CD4-positive, alpha-beta T cell treated with Interleukin-15 for 1 hour (primary cell): Measurements from ENCODE around the gene LINC00305.

Source experiments
- DNase-seq: peaks from one replicate; pipeline ENCODE4 v3.0.0-alpha.2; 2020

LINC00305 gene

DNA sequence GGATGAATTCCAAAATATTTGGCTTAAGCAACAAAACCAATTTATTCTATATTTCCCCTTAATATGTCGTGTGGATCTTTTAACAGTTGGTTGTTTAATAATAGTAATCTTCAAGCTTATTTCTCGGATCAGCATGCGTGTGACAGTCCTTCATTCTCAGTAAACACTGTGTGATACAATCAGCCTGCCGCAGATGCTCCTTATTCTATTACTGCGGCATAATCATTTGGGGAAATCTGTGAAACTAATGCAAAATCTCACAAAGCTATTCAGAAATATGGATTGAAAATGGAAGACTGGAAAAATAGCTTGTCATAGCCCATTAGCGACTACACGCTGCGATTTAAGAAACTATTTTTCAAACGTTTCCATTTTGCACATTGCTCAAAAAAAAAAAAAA lies 36.9 kb downstream of the LINC00305 start:
- DNase-seq: no peak

DNA sequence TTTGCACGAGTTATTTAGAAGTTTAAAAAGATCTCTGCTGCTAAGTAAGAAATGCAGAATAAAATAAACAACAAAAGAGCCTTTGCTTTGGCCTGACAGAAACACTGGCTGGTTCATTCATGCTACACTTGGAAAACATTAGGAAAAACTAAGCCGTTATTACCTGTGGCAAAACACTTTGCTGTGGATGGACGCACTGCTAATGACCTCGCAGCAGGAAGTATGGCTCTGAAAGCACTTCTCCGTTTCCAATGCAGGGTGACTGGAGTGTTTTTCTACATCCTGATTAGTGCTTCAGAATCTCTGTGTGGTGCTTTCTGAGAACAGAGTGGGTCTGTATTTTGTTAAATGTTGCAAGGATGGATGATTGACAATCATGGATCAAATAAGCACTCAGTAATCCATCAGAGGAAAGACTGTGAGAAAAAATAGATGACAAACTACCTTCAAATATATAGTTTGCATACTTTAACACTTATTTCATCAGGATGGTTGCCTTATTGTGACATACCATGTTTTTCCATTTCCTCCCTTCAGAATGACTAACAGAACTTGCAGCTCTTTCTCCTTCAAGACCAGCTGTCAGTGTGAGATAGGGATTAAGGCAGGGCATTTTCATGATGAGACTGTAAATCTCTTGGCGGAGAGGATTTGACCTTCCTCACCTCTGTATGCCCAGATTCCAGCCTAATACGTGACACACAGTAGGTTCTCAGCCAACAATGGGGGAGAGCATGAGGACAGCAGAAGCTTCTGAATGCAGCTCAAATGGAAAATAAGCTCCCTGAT lies 38.0 kb downstream of the LINC00305 start:
- no peak for DNase-seq

DNA sequence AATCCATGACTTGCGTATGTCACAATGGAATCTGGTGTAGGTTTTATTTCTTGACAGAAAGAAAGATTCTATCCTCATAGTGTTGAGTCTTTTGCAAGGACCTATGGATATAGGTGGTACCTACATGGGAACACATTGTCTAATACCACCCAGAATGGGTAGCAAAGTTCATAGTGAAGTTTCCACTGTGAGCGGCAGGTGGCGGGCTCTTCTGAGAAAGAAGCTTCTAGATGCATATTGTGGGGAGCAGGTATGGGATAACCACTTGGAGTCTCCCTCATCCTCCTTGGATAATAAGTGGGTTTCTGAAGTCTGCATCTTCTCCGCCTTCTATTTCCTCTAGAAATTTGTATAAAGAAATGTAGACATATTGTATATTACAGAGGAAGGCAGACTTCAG lies 44.9 kb downstream of the LINC00305 start:
- no peak for DNase-seq

DNA sequence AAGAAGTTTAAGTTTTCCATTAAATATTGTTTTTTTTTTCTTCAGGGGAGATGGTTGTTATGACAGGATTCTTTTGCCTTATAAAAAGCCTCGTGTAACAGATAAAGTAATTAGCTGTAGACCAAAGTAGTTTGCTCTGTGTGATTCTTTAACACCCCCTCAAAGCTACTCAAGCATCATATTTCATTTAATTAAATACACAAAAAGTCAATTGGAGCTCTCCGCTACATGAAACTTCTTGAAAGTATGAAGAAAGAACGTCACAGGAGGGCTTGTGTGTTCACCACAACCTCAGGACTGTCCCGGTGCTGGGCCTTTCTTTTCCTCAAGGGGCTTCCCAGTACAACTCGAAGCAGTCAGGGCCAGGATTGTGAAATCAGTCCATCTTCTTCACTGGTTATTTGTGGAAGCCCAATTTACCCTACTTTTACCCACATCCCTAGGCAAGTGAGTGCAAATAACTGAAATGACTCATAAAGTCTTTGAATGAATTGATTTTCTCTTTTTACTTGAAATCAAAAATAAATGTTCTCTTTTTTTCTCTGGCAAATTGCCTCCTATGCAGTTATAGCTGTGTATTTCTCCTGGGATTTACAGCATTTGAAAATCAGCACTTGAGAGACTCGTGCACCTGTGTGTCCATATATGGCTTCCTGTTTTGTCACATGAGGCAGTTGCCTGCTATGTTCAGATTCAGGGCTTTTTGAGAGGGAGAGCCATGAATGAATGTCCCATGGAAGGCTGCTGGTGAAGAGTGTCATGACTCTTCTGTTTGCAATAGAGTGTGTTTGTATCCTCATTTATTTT lies 48.6 kb downstream of the LINC00305 start:
- DNase-seq: no peak

DNA sequence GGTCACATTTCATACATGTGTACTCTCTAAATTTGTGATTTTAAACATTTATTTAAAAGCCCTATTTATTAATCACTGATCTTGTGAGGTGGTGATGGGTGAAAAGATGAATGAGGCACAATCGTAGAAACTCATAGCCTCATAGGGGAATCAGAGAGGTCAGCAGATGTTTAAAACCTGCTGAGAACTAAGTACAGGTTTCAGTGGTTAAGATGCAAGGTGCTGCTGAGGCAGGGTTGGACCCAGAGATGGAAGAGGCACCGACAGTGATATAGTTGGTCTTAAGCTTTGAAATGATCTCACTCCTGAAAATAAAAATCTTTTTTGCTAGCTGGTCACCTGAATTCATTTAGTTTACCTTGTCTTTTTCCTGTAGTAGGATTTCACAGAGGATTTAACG lies 49.6 kb downstream of the LINC00305 start:
- no peak for DNase-seq

DNA sequence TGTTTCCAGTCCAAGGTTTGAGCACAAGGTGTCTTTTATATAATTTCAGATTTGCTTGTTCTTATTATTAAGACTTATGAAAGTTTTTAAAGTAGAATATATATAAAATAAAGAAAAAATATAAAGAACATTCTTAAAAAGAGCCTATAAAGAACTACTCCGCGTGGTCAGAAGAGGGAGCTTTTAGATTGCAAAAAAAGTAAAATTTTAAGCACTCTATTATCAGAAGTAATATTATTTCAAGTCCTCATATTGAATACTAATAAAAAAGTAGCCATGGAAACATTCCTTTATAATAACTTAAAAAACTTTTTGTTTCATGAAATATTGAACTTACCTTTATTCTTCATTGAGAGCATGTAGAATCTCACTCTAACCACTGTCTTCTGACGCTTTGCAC lies 51.4 kb downstream of the LINC00305 start:
- no peak for DNase-seq

DNA sequence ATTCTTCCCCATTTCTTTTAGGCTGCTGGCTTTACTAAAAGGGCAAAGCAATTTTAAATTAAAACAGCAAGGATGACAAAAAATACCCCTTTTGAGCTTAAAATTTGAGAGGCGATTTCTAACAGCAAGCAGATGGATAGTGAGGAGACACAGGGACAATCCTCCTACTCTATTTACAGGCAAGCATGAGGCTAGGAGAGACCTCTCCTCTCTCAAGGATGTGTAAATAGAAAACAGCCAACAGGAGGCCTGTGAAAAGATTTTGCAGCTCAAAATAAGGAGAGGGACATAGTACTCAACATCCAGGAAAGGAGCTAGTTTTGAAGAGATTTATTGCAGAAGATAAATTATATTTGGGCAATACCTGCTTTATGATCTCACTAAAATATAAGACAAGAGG lies 53.8 kb downstream of the LINC00305 start:
- no peak for DNase-seq

DNA sequence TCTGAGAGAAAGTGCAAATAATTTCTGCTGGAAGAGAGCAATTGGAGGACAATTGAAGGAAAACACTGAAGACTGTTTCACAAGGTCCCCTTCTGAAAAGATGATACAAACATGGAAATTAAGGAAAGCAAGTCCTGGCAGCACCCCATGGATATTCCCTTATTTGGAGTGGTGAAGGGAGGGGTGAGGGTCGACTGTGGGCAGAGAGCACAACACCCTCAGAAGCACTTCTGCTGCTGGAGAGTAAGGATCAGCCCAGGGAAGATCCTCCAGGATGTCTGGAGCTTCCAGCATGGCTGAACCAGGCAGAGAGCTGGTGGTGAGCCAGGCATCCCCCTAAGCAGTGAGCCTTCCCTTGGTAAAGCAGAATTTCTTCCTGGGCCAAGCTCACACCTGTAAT lies 54.7 kb downstream of the LINC00305 start:
- no peak for DNase-seq

DNA sequence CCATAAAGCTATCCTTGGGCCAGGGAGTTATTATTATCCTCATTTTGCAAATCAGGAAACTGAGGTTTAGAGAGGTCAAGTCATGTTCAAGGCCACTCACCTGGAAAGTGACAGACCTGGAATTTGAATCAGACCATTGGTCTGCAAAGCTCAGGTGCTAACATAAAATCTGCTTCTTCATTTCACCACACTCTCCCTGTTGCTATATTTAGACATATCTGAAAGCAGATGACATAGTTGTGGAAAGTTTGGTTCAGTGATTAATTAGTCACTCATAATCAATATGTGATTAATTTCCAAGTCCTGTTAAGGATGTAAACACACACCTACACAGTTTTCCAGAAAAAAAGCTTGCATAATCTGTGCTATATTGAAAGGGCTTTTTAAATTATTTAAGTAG lies 57.4 kb downstream of the LINC00305 start:
- DNase-seq: no peak

DNA sequence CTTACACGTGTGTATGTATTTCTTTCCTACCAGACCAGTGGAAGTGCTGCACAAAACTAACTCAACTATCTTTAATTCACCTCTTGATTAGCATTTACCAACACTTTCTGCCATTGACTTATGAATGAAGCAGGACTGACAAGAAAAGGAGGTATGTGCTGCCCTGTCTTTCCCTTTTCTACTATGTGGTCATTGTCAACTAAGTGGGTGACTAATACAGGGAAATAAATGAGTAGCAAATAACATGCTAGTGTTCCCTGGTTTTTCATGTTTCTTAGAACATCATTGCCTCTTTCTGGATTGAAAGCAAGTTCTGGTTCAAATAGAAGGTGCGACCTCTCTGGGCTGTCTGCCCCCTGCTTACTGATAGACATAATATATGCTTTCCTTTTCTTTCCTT lies 58.0 kb downstream of the LINC00305 start:
- DNase-seq: no peak

DNA sequence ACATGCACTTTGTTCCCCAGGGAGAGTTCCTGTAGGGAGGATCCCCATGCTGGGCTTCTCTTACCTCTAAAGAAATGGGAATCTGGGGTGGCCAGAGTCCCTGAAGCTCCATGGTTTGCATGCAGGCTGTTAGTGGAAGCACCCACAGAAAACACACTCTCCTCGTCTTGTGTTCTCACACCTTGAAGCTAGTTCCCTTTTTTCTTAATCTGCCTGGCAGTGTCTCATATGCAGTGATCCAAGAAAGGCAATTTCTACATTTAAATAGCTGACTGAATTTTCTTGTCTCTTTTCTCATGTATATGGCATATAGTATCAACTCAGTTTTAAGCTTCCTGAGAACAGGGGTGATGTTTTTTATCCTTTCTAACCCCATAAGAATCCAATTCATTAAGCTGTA lies 65.0 kb downstream of the LINC00305 start:
- no peak for DNase-seq

DNA sequence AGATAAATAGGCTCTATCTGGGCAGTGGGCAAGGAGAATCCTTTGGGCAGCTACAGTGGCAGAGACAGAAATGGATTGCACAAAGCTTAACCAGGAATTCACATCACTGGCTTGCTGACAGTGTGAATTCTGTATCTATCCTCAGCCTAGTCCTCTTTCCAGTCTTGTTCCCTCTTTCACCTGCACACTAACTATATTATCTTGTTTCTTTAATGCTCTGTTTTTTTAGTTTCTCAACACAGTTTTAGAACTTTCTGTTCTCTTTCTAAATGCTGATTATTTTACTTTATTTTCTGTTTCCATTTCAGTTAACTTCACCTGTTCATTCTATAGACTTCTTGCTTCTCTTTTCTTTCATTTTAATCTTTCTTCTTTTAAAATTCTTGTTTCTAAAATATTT lies 66.4 kb downstream of the LINC00305 start:
- no peak for DNase-seq

DNA sequence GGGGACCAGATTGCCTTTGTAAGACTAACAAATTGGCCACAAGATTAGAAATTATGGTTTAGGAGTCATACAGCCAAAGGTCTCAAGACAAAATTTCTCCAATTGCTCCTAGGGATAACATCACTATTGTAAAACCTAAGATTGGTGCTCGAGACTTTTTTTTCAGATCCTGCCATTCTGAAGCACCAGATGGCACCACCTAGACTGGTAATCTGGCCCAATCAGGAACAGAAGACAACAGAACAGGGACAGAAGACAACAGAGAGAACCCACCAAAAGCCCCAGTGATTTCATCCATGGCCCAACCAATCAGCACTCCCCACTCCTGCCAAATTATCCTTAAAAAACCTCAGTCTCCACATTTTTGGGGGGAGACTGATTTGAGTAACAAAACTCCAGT lies 66.8 kb downstream of the LINC00305 start:
- DNase-seq: no peak

DNA sequence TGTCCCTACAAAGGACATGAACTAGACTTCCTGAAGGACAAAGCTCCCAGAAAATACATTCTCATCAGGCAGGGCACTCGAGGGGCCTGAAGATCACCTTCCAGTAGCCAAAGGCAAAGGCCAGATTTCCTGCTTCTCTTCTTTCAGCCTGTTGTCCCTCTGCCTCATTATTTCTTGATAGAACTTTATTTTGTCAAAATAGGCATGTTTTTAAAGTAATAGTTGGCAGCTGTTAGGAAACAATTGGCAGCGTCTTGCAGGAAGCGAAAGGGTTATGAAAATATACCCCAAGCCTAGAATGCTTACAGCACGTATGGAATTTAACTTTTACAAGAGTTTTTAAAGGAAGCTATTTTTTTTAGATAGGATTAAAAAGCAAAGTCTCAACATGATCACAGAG lies 74.9 kb downstream of the LINC00305 start:
- no peak for DNase-seq

DNA sequence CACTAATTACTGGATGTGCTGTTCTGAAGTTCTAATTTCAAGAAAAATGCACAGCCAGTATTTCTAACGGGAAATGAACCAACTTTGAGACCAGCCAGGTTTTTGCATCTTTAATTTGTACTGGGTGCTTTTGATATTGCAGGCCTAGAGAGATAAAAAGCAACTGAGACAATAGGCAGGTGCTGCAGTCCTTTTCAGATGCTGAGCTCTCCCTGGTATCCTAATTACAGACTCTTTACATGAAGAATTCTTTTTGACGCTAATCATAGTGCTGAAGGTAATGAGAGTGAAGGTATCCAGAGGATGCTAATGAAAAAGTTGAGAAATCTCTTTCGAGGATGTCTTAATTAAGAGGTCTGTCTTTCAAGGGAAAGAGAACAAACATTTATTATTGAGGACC lies 93.9 kb downstream of the LINC00305 start:
- no peak for DNase-seq

DNA sequence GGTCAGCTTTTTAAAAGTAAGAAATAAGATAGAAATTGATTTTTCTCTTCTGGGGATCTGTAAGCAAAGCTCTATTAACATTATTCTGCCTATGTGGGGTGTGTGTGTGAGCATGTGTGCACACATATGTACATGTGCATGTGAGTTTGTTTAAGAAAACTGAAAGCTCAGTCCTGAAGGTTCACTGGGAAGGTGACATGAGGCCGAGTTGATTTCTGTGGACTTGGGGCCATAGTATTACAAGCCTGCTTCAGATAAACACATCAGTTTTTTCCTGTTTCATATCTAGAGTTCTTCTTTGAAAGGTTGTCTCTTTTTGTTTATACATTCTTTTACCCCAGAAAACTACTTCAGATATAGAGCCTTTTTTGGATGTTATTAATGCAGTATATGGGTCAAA lies 95.6 kb downstream of the LINC00305 start:
- no peak for DNase-seq

DNA sequence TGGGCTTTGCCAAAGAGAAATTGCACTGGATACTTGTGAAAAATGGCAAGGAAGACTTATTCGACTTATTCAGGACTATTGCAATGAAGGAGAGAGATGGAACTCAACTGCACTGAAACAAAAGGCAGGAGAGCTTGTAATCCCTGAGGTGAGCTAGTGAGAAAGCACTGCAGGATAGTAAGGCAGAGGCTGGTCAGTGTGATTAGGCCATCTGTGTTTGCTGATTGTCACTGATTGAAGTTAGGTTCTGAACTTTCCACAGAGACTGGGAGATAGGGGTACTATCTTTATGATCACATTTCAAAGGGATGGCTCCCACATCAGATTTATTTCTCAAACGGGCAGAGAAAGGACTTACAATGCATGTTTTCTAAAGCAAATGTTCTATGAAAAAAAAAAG lies 96.1 kb downstream of the LINC00305 start:
- DNase-seq: no peak

DNA sequence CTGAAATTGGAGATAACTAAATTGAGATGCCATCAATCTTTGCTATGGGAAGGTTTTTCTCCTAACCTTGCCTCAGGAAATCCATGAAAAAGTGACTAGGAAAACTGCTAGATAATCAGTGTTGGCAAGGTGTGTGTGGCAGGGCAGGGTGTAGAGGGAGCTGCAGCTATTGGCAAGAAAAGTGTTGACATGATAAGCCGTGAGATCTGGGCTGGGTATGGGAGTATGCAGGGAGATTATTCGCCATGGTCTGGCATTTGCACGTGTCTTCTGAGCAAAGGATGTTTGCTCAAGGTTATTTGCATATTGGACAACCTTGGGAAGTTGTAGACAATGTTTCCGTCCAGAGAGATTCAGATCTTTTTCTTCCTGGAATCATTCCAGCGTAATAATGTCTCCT lies 104.3 kb downstream of the LINC00305 start:
- no peak for DNase-seq

DNA sequence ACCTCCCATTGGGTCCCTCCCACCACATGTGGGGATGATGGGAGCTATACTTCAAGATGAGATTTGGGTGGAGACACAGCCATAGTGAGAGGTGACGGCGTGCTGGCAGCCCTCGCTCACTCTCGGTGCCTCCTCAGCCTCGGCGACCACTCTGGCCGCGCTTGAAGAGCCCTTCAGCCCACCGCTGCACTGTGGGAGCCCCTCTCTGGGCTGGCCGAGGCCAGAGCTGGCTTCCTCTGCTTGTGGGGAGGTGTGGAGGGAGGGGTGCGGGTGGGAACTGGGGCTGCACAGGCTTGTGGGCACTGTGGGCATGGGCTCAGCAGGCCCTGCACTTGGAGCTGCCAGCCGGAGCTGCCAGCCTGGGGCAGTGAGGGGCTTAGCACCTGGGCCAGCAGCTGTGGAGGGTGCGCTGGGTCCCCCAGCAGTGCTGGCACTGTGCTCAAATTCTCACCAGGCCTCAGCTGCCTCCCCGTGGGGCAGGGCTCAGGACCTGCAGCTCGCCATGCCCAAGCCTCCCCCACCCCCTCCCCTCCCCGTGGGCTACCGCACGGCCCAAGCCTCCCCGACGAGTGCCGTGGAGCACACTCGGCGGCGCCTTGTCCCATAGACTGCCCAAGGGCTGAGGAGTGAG lies 106.0 kb downstream of the LINC00305 start:
- DNase-seq: no peak

DNA sequence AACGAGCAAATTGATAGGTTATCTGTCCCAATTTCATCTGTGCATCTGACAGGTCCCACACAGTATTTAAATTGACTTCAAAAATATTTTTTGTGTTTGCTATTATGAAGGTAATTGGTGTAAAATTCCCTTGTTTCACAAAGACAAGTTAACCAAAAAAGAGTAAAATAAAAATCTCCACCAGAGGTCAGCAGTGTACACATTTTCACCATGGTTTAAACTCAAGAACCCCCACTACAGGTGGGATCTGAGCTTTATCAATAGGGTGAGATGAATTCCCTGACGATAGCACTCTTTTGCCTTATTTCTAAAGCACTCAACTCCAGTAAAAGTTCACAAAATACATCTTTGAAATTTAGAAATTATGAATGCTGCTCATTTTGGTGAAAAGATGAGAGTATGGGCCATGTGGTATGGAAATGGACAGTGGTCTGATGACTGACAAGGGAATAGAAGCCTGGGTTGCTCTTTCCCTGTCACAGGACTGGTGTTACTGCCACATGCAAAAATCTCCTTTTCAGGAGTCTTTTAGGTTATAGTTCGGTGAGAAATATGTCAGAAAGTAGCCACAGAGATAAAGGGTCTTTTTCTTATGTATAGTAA lies 111.0 kb downstream of the LINC00305 start:
- DNase-seq: no peak

DNA sequence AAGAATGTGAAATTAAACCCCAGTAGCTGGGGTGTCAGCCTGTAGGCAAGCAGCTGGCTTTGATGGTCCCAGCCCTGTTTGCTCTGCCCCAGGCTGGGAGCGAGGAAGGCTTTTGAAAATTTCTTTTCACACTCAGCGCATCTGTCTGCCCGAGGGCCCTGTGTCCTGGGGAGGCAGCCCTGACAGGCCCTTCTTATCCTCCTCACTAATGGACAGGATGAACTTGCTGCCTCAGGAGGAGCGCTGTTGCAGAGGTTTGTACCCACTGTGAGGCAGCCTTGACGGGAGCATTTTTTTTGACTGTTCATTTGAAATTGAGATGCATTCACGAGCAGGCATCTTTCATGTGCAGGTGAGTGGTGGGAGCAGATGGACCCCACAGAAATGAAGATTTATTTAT lies 116.6 kb downstream of the LINC00305 start:
- no peak for DNase-seq

DNA sequence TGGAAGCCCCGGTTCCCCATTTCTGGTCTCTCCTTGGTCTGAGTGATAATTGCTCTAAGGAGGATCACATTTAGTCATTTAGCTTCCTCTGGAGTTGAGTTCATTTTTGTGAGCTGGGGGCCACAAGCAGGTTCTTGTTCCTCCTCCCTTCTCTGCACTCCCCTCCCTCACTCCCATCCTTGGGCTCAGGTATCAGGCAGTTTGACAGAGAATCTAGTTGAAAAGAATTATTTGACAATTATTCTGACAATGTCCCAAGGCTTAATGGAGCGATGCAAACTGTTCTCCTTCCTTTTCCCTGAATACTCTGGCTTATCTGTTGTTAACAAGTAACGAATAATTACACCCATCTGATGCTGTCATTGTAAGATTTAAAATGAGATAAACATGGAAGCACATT lies 117.5 kb downstream of the LINC00305 start:
- DNase-seq: no peak
